Colonic mucosa (tissue), 4 donors: ENCODE measurements around the gene CABCOCO1. TPM values are rescaled to one million over a fixed set of nuclear protein-coding genes. Genes with fewer than 3 reads are reported as not detected.

ENCODE experiments used
- DNase-seq: peaks from one replicate; pipeline ENCODE4 v3.0.0-alpha.2; 2020
- H3K27ac ChIP-seq: fragments of 200-600 bp; one replicate; pipeline ENCODE4 v1.8.0; 2021
- H3K27me3 ChIP-seq: fragments of 200-600 bp; one replicate; pipeline ENCODE4 v1.8.0; 2021
- H3K36me3 ChIP-seq: fragments of 200-600 bp; one replicate; pipeline ENCODE4 v1.8.0; 2021
- H3K4me1 ChIP-seq: fragments of 200-600 bp; one replicate; pipeline ENCODE4 v1.8.0; 2021; ENCODE audit warnings: mild to moderate bottlenecking
- H3K4me3 ChIP-seq: fragments of 200-600 bp; one replicate; pipeline ENCODE4 v1.8.0; 2021
- H3K9ac ChIP-seq, 2 donors: one replicate each; pipeline ENCODE4 v1.7.0; 2013; ENCODE audit warnings: control low read depth in 2 of 2, low read depth in 2 of 2, low read length in 2 of 2
- H3K9me3 ChIP-seq: fragments of 200-600 bp; one replicate; pipeline ENCODE4 v1.8.0; 2021
- intact Hi-C: fragments of 100-400 bp; cut with DNase I; formaldehyde crosslinking; loops from one replicate; pipeline ENCODE4 v1.14.1; 2022
- total RNA-seq, 2 donors: library from RNA; stranded (reverse); fragmentation: NEBNext Ultra II Directional in 1 of 2; extraction: Animal tissue kit (Norgen Biotek cat#: 25700) in 1 of 2; gene quantifications; one replicate each; pipeline ENCODE4 v1.2.1, GENCODE V29; 2021
- TF ChIP-seq, protein P1 (sequence below): fragments of 200-600 bp; IDR thresholded peaks from one replicate; pipeline ENCODE4 v1.8.0; 2022; ENCODE audit warnings: antibody characterized with exemption, mild to moderate bottlenecking
- donor health status: healthy.
- donor health status: DM: no; HTN: no; CAD: no.
- donor health status: DM: no; HTN: no; CAD: no.

CABCOCO1 gene
- total RNA-seq, 2 donors from 2014 or later: not detected

DNA sequence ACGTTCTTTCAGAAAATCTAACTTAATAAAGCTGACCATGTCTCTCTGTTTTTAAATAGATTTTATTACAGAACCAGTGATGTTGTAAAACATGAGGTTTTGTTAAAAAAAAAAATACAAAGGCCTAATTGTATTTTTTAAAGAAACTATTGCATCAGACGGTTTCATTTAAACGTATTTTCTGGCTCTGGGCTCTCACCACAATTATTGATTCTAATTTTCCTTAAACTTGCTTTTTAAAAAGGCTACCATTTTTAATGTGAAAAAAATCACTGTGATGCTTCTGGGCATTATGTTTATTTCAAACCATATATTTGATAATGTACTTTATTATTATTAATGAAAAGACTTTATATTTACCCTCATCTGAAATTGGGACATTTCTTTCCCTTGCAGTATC is 94.3 kb downstream of the CABCOCO1 start:
- intact Hi-C loops: no loop called here
- H3K27ac ChIP-seq: peak overlapping the region; percentile 65
- no peaks in the 10 kb centered on the region for H3K27me3 ChIP-seq

DNA sequence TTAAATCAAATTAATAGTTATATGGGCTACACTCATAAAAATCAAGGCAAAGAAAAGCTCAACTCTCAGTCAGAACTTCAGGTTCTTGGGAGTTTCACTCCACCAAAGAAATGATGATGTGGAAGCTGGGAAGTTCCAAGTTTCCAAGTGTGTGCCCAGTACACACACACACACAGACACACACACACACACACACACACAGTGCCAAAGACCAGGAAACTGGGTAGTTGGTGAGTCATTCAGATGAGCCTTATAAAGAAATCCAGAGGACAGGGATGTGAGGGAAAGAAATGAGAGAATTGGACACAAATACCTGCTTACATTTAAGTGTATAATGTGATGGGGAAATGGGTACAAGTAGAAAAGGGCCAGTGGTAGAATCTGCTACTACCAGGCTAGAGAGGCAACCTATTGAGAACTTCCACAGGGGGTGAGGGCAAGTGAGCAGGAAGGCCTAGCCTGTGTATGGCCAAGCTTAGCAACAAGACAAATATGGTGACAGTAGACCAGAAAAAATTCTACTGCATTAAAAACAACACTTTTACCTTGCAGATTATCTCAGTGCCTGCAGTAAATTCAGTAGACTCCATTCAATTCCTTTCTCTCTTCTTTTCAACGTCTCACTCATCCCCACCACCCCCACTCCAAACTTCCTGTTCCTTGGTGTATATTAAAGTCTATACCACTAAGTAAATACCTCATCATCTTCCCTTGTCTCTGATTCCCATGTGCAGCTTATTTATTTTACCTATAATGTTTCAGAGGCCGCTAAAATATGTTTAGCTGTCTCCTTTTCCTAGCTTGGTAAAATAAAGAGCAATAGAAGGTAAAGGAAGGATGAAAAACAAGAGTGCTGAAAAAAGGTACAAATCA is 95.0 kb downstream of the CABCOCO1 start:
- no peaks in the 10 kb centered on the region for H3K9me3 ChIP-seq
- no peak overlapping the region for H3K9ac ChIP-seq
- TF ChIP-seq, protein P1, sequence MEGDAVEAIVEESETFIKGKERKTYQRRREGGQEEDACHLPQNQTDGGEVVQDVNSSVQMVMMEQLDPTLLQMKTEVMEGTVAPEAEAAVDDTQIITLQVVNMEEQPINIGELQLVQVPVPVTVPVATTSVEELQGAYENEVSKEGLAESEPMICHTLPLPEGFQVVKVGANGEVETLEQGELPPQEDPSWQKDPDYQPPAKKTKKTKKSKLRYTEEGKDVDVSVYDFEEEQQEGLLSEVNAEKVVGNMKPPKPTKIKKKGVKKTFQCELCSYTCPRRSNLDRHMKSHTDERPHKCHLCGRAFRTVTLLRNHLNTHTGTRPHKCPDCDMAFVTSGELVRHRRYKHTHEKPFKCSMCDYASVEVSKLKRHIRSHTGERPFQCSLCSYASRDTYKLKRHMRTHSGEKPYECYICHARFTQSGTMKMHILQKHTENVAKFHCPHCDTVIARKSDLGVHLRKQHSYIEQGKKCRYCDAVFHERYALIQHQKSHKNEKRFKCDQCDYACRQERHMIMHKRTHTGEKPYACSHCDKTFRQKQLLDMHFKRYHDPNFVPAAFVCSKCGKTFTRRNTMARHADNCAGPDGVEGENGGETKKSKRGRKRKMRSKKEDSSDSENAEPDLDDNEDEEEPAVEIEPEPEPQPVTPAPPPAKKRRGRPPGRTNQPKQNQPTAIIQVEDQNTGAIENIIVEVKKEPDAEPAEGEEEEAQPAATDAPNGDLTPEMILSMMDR: no peak
- H3K4me1 ChIP-seq: no peaks in the 10 kb centered on the region
- no peak overlapping the region for H3K4me3 ChIP-seq
- DNase-seq: peak; percentile 78
- intact Hi-C loops: no loop called here
- H3K27ac ChIP-seq: peak overlapping the region; percentile 65
- no peaks in the 10 kb centered on the region for H3K36me3 ChIP-seq
- H3K27me3 ChIP-seq: no peaks in the 10 kb centered on the region

More for the DNA sequence above, 94.3 kb downstream of the CABCOCO1 start:
- no peak overlapping the region for H3K4me3 ChIP-seq
- no peak overlapping the region for H3K9ac ChIP-seq
- H3K9me3 ChIP-seq: no peaks in the 10 kb centered on the region
- DNase-seq: no peak
- no peaks in the 10 kb centered on the region for H3K36me3 ChIP-seq
- peaks cover 5% of the 10 kb centered on the region for H3K4me1 ChIP-seq
- TF ChIP-seq, protein P1: no peak

DNA sequence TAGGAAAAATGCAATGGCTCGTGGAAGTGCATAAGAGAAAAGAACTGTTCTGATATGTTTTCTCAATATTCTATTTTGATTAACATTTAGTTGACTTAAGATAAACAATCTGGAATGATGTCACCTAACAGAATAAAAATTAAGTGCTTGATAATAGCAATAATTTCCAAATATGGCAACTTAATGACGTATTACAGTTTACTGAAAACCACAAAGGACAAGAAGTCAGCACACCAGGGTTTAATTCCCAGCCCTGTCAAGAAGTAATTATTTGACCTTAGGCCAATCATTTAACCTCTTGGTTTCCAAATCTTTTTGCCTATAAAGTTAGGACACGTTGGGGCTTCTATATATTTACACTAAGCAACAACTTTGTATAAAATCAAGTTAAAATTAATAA is 95.7 kb downstream of the CABCOCO1 start:
- DNase-seq: no peak
- H3K4me3 ChIP-seq: no peak overlapping the region
- H3K9me3 ChIP-seq: no peaks in the 10 kb centered on the region
- no peaks in the 10 kb centered on the region for H3K27me3 ChIP-seq
- no peaks in the 10 kb centered on the region for H3K36me3 ChIP-seq
- TF ChIP-seq, protein P1: no peak
- intact Hi-C loops: no loop called here
- H3K9ac ChIP-seq: no peak overlapping the region
- no peaks in the 10 kb centered on the region for H3K4me1 ChIP-seq
- no peak overlapping the region for H3K27ac ChIP-seq

DNA sequence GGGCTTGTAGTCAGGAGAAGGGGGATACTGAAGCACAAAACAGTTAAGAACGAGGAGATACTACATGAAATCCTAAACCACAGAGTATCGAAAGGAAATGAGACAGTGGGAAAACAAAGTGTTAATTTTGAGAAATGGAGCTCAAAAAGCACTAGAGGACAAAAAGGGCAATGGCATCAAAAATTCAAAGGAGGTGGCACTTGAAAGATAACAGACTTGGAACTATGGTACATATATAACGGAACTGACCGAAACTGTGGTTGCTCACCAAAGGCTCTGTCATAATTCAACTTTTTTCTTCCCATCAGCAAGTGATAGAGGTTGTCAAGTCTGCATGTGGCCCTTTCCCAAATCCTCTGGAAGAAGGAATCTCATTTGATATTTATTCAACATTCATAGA is 97.0 kb downstream of the CABCOCO1 start:
- H3K9me3 ChIP-seq: no peaks in the 10 kb centered on the region
- H3K27me3 ChIP-seq: no peaks in the 10 kb centered on the region
- no peaks in the 10 kb centered on the region for H3K4me1 ChIP-seq
- H3K27ac ChIP-seq: no peak overlapping the region
- TF ChIP-seq, protein P1: no peak
- intact Hi-C loops: no loop called here
- DNase-seq: no peak
- H3K9ac ChIP-seq: no peak overlapping the region
- H3K4me3 ChIP-seq: no peak overlapping the region
- H3K36me3 ChIP-seq: no peaks in the 10 kb centered on the region

DNA sequence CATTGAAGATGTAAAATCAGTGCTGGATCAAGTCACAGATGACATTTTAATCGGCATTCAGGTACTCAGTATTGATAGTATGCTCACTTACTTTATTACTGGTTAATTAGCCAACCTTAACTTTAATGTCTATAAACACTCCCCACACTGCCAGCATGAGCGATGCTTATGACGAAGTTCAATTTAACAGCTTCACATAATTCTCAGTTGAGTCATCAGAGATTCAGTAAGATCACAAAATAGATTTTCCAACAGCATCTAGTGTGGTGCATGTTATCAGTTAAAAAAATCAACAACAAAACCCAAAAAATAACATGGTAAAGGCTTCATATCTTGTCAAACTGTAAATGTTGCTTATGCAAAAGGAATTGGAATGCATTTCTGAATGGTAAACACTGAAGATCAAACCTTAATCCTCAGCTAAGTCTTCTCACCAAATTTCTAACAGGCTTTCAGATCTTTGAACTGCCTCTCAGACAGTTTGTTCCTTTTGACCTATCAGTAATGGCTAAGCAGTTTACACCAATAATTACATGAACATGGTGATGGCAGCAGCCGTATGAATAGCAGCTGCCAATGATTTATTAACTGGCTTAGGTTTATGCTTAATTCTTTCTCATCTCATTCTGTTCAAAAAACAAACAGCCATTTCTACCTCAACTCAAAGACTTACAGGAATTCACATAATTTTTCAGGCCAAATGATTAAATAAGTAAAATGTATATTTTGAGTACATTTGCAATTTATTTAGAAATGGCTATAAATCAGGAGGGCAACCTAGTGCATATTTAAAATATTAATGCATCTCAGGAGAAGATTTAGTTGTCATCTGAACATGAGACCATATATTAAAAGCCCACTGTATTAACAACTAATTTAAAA is 98.5 kb downstream of the CABCOCO1 start:
- Histone ChIP-seq H3K9ac (peak overlapping the region in 1 of 2 donors; percentile 32), H3K4me1 (no peaks in the 10 kb centered on the region), H3K4me3 (no peak overlapping the region), H3K9me3 (no peaks in the 10 kb centered on the region), H3K36me3 (no peaks in the 10 kb centered on the region), H3K27me3 (no peaks in the 10 kb centered on the region), H3K27ac (peak overlapping the region; percentile 60)
- no peak for DNase-seq
- intact Hi-C loops: no loop called here
- TF ChIP-seq, protein P1: no peak
